Measurements from ENCODE around the gene KRT80.

KRT80 gene

GRCh38 chr12:52232674-52233461 is 41.1 kb upstream of the KRT80 start, which contains the start of gene KRT7:
KRT7 (plus strand) TSS chr12:52233243; CDS start chr12:52233297, 54 bp downstream.
- Histone ChIP-seq H2AK5ac (ENCODE audit: low read length, severe bottlenecking) (peak within 1 kb of the TSS; percentile 88), H2AFZ (ENCODE audit: low read depth, low read length) (peak within 1 kb of the TSS; percentile 36), H3K4ac (ENCODE audit: low read depth in 1 of 2, low read length in 2 of 2) (no peak within 1 kb of the TSS), H3K4me3 (ENCODE audit: insufficient read depth in 1 of 2, low read depth in 1 of 2, low read length in 2 of 2) (peak within 1 kb of the TSS in 1 of 2 experiments; percentile 49), H3K23ac (ENCODE audit: low read length in 2 of 2) (peak within 1 kb of the TSS in 1 of 2 experiments; percentile 43), H2BK120ac (ENCODE audit: low read depth, low read length) (no peak within 1 kb of the TSS), H4K8ac (ENCODE audit: low read length) (peak within 1 kb of the TSS; percentile 21), H3K9ac (ENCODE audit: low read length) (no peak within 1 kb of the TSS), H3K4me2 (ENCODE audit: low read length, poor library complexity, severe bottlenecking) (peak within 1 kb of the TSS; percentile 51), H2BK15ac (ENCODE audit: low read depth, poor library complexity, severe bottlenecking) (no peak within 1 kb of the TSS), H3K36me3 (ENCODE audit: control insufficient read depth in 1 of 2, insufficient read depth in 2 of 2, low read depth in 1 of 2, low read length in 2 of 2) (peaks cover 0 to 16% of the 10 kb centered on the region in 2 experiments), H4K91ac (ENCODE audit: low read length) (peak within 1 kb of the TSS; percentile 53), H3K27me3 (ENCODE audit: control insufficient read depth in 1 of 2, insufficient read depth in 1 of 2, low read length in 2 of 2) (peaks cover 8 to 24% of the 10 kb centered on the region in 2 experiments), H3K18ac (ENCODE audit: low read depth in 1 of 2, low read length in 2 of 2) (peak within 1 kb of the TSS in 1 of 2 experiments; percentile 25), H3K14ac (ENCODE audit: low read length in 2 of 2) (peak within 1 kb of the TSS in 1 of 2 experiments; percentile 70), H2BK5ac (ENCODE audit: low read depth, low read length, poor library complexity, severe bottlenecking) (no peak within 1 kb of the TSS), H3K9me3 (ENCODE audit: control insufficient read depth, low read length) (no peaks in the 10 kb centered on the region), H2BK12ac (ENCODE audit: low read length in 2 of 2) (peak within 1 kb of the TSS in 1 of 2 experiments; percentile 29), H3K79me1 (replicated peaks; ENCODE audit: low read length, poor library complexity, severe bottlenecking) (no peaks in the 10 kb centered on the region), H3K4me1 (ENCODE audit: control insufficient read depth, insufficient read depth, low read depth, low read length) (peaks cover 51% of the 10 kb centered on the region), H3K27ac (ENCODE audit: low read length, poor library complexity, severe bottlenecking) (no peak within 1 kb of the TSS)
- DNase-seq, result no peak
- 6% methylated on average over 58 of the region's 58 CpGs for WGBS

- Histone ChIP-seq H3K4ac (ENCODE audit: low read depth in 1 of 2, low read length in 2 of 2) (no peak overlapping the region), H3K23ac (ENCODE audit: low read length in 2 of 2) (no peak overlapping the region), H3K79me1 (replicated peaks; ENCODE audit: low read length, poor library complexity, severe bottlenecking) (no peaks in the 10 kb centered on the region), H2BK120ac (ENCODE audit: low read depth, low read length) (no peak overlapping the region), H3K9ac (ENCODE audit: low read length) (no peak overlapping the region), H2AFZ (ENCODE audit: low read depth, low read length) (no peak overlapping the region), H3K4me1 (ENCODE audit: control insufficient read depth, insufficient read depth, low read depth, low read length) (peaks cover 51% of the 10 kb centered on the region), H3K4me2 (ENCODE audit: low read length, poor library complexity, severe bottlenecking) (no peak overlapping the region), H3K36me3 (ENCODE audit: control insufficient read depth in 1 of 2, insufficient read depth in 2 of 2, low read depth in 1 of 2, low read length in 2 of 2) (peaks cover 0 to 16% of the 10 kb centered on the region in 2 experiments), H4K8ac (ENCODE audit: low read length) (no peak overlapping the region), H3K27me3 (ENCODE audit: control insufficient read depth in 1 of 2, insufficient read depth in 1 of 2, low read length in 2 of 2) (peaks cover 8 to 24% of the 10 kb centered on the region in 2 experiments), H2BK5ac (ENCODE audit: low read depth, low read length, poor library complexity, severe bottlenecking) (no peak overlapping the region), H3K9me3 (ENCODE audit: control insufficient read depth, low read length) (no peaks in the 10 kb centered on the region), H2AK5ac (ENCODE audit: low read length, severe bottlenecking) (peak overlapping the region; percentile 88), H3K18ac (ENCODE audit: low read depth in 1 of 2, low read length in 2 of 2) (peak overlapping the region in 1 of 2 experiments; percentile 25), H3K27ac (ENCODE audit: low read length, poor library complexity, severe bottlenecking) (no peak overlapping the region), H2BK15ac (ENCODE audit: low read depth, poor library complexity, severe bottlenecking) (no peak overlapping the region), H3K4me3 (ENCODE audit: insufficient read depth in 1 of 2, low read depth in 1 of 2, low read length in 2 of 2) (peak overlapping the region in 1 of 2 experiments; percentile 10), H3K14ac (ENCODE audit: low read length in 2 of 2) (peak overlapping the region in 1 of 2 experiments; percentile 70), H2BK12ac (ENCODE audit: low read length in 2 of 2) (peak overlapping the region in 1 of 2 experiments; percentile 29), H4K91ac (ENCODE audit: low read length) (peak overlapping the region; percentile 53)
- 57% methylated on average over 10 of the region's 12 CpGs for WGBS
- no peak for DNase-seq
These were observed 40.4 kb upstream of the KRT80 start for GRCh38 chr12:52232203-52232673.

GRCh38 chr12:52231305-52232202 is 39.7 kb upstream of the KRT80 start:
- Histone ChIP-seq H2AK5ac (ENCODE audit: low read length, severe bottlenecking) (peak overlapping the region; percentile 91), H2BK12ac (ENCODE audit: low read length in 2 of 2) (peak overlapping the region in 1 of 2 experiments; percentile 15), H2BK5ac (ENCODE audit: low read depth, low read length, poor library complexity, severe bottlenecking) (no peak overlapping the region), H3K23ac (ENCODE audit: low read length in 2 of 2) (no peak overlapping the region), H3K27ac (ENCODE audit: low read length, poor library complexity, severe bottlenecking) (peak overlapping the region; percentile 13), H3K14ac (ENCODE audit: low read length in 2 of 2) (peak overlapping the region in 1 of 2 experiments; percentile 23), H3K4me2 (ENCODE audit: low read length, poor library complexity, severe bottlenecking) (no peak overlapping the region), H3K9ac (ENCODE audit: low read length) (no peak overlapping the region), H3K79me1 (replicated peaks; ENCODE audit: low read length, poor library complexity, severe bottlenecking) (no peaks in the 10 kb centered on the region), H3K9me3 (ENCODE audit: control insufficient read depth, low read length) (peaks cover 2% of the 10 kb centered on the region), H3K4ac (ENCODE audit: low read depth in 1 of 2, low read length in 2 of 2) (no peak overlapping the region), H2BK120ac (ENCODE audit: low read depth, low read length) (no peak overlapping the region), H3K4me1 (ENCODE audit: control insufficient read depth, insufficient read depth, low read depth, low read length) (peaks cover 51% of the 10 kb centered on the region), H3K18ac (ENCODE audit: low read depth in 1 of 2, low read length in 2 of 2) (peak overlapping the region in 1 of 2 experiments; percentile 55), H2AFZ (ENCODE audit: low read depth, low read length) (no peak overlapping the region), H3K4me3 (ENCODE audit: insufficient read depth in 1 of 2, low read depth in 1 of 2, low read length in 2 of 2) (no peak overlapping the region), H3K27me3 (ENCODE audit: control insufficient read depth in 1 of 2, insufficient read depth in 1 of 2, low read length in 2 of 2) (peaks cover 8 to 24% of the 10 kb centered on the region in 2 experiments), H4K8ac (ENCODE audit: low read length) (no peak overlapping the region), H2BK15ac (ENCODE audit: low read depth, poor library complexity, severe bottlenecking) (no peak overlapping the region), H3K36me3 (ENCODE audit: control insufficient read depth in 1 of 2, insufficient read depth in 2 of 2, low read depth in 1 of 2, low read length in 2 of 2) (peaks cover 0 to 16% of the 10 kb centered on the region in 2 experiments), H4K91ac (ENCODE audit: low read length) (no peak overlapping the region)
- WGBS, result 83% methylated on average over 16 of the region's 16 CpGs
- DNase-seq, result no peak

All from mesenchymal stem cell (in vitro differentiated cells and primary cell).